IMR-90 (cell line): ENCODE data around the gene SLC2A14. TPM values are rescaled to one million over a fixed set of nuclear protein-coding genes. Genes with fewer than 3 reads are reported as not detected.
"Not testable (repeated sequence)": the region's sequence is repeated elsewhere in the genome, so short reads cannot be mapped to it uniquely, and the experiment has no call there.

Experiments used
- ATAC-seq: fragments of 200-7000 bp; cut with Tn5 transposase; 2 replicates; pipeline ENCODE4 v1.9.1; 2020; ENCODE audit warnings: low read depth, mild to moderate bottlenecking, moderate library complexity
- BruUV-seq: library from RNA; stranded (reverse); fragments of 400-500 nt; replicated peaks from 2 replicates; lab custom pipeline; 2021; lab: Mats Ljungman, UMichigan
- CTCF ChIA-PET: fragments of 300-600 bp; formaldehyde crosslinking; extraction: SDS; loops from one replicate; lab custom pipeline; 2021; ENCODE audit warnings: antibody characterized with exemption; lab: Yijun Ruan, JAX
- POLR2A ChIA-PET: fragments of 300-600 bp; sonication (Branson Sonifier 250); formaldehyde crosslinking; loops from one replicate; lab custom pipeline; 2022; ENCODE audit warnings: antibody characterized with exemption; ENCODE audit not compliant: unreplicated experiment; lab: Charles Lee
- DNase-seq: peaks from one replicate; pipeline ENCODE4 v3.0.0; 2013
- H2AFZ ChIP-seq: replicated peaks from 2 replicates; pipeline ENCODE3; 2013; ENCODE audit warnings: low read length, mild to moderate bottlenecking; ENCODE audit not compliant: poor library complexity
- H2AK5ac ChIP-seq: 2 replicates; pipeline ENCODE4 v1.6.1; 2013; ENCODE audit warnings: low read depth, low read length, inconsistent platforms
- H2AK9ac ChIP-seq: replicated peaks from 2 replicates; pipeline ENCODE3; 2013; ENCODE audit warnings: mild to moderate bottlenecking, low read depth, low read length, moderate library complexity; ENCODE audit not compliant: poor library complexity
- H2BK120ac ChIP-seq: 2 replicates; pipeline ENCODE4 v1.6.1; 2013; ENCODE audit warnings: low read depth, low read length, inconsistent platforms
- H2BK15ac ChIP-seq: 3 replicates; pipeline ENCODE4 v1.6.1; 2013; ENCODE audit warnings: low read depth, low read length, inconsistent platforms
- H2BK20ac ChIP-seq: 2 replicates; pipeline ENCODE4 v1.6.1; 2013; ENCODE audit warnings: low read depth, mild to moderate bottlenecking, inconsistent platforms, low read length, moderate library complexity
- H2BK5ac ChIP-seq: 2 replicates; pipeline ENCODE4 v1.6.1; 2013; ENCODE audit warnings: mild to moderate bottlenecking, low read depth, low read length, inconsistent platforms; ENCODE audit not compliant: poor library complexity, severe bottlenecking
- H3K14ac ChIP-seq: replicated peaks from 2 replicates; pipeline ENCODE4 v1.6.1; 2013; ENCODE audit warnings: low read depth, low read length, inconsistent platforms
- H3K18ac ChIP-seq: 2 replicates; pipeline ENCODE4 v1.6.1; 2013; ENCODE audit warnings: low read depth, low read length, control low read depth
- H3K23ac ChIP-seq: 2 replicates; pipeline ENCODE4 v1.6.1; 2013; ENCODE audit warnings: low read depth, low read length, inconsistent platforms
- H3K27ac ChIP-seq: 2 replicates; pipeline ENCODE4 v1.5.1; 2013; ENCODE audit warnings: mild to moderate bottlenecking, control low read depth, low read length; ENCODE audit not compliant: insufficient read depth
- H3K27me3 ChIP-seq: 2 replicates; pipeline ENCODE4 v1.6.1; 2013; ENCODE audit warnings: low read length; ENCODE audit not compliant: control insufficient read depth, insufficient read depth
- H3K36me3 ChIP-seq: 2 replicates; pipeline ENCODE4 v1.6.1; 2013; ENCODE audit warnings: low read length, mixed read lengths; ENCODE audit not compliant: control insufficient read depth, insufficient read depth
- H3K4ac ChIP-seq: 2 replicates; pipeline ENCODE4 v1.6.1; 2013; ENCODE audit warnings: low read depth, low read length, inconsistent platforms
- H3K4me1 ChIP-seq: 2 replicates; pipeline ENCODE4 v1.6.1; 2013; ENCODE audit warnings: low read length, mixed read lengths; ENCODE audit not compliant: control insufficient read depth, insufficient read depth
- H3K4me2 ChIP-seq: 2 replicates; pipeline ENCODE4 v1.6.1; 2013; ENCODE audit warnings: low read depth, mild to moderate bottlenecking, control low read depth, low read length, moderate library complexity
- H3K4me3 ChIP-seq: 2 replicates; pipeline ENCODE4 v1.5.1; 2013; ENCODE audit warnings: low read depth, mild to moderate bottlenecking, control low read depth, low read length, moderate library complexity; ENCODE audit not compliant: insufficient read depth
- H3K56ac ChIP-seq: 2 replicates; pipeline ENCODE4 v1.6.1; 2013; ENCODE audit warnings: low read length, inconsistent platforms; ENCODE audit not compliant: insufficient read depth; ENCODE audit errors: extremely low read depth
- H3K79me1 ChIP-seq, 2 experiments: 2 replicates each; pipeline ENCODE4 v1.6.1; 2013; ENCODE audit warnings: low read length in 2 of 2, inconsistent platforms in 1 of 2, low read depth in 1 of 2
- H3K9ac ChIP-seq: 2 replicates; pipeline ENCODE4 v1.6.1; 2013; ENCODE audit warnings: low read depth, low read length, control low read depth
- H3K9me1 ChIP-seq: 2 replicates; pipeline ENCODE4 v1.6.1; 2013; ENCODE audit warnings: low read length, inconsistent platforms; ENCODE audit not compliant: insufficient read depth
- H3K9me3 ChIP-seq: 2 replicates; pipeline ENCODE4 v1.6.1; 2013; ENCODE audit warnings: low read length; ENCODE audit not compliant: control insufficient read depth, insufficient read depth
- H4K20me1 ChIP-seq: 2 replicates; pipeline ENCODE4 v1.6.1; 2013; ENCODE audit warnings: low read length, inconsistent platforms; ENCODE audit not compliant: insufficient read depth
- H4K5ac ChIP-seq: 2 replicates; pipeline ENCODE4 v1.6.1; 2013; ENCODE audit warnings: mild to moderate bottlenecking, low read depth, low read length, control low read depth
- H4K8ac ChIP-seq, 2 experiments: 2 replicates each; pipeline ENCODE4 v1.6.1; 2013; ENCODE audit warnings: low read depth in 2 of 2, low read length in 2 of 2, control low read depth in 1 of 2, inconsistent platforms in 1 of 2
- H4K91ac ChIP-seq: 2 replicates; pipeline ENCODE4 v1.6.1; 2013; ENCODE audit warnings: low read depth, low read length, inconsistent platforms; ENCODE audit not compliant: insufficient read depth
- BHLHE40 ChIP-seq: fragments of 150-350 bp; IDR thresholded peaks from 2 replicates; pipeline ENCODE4 v1.6.1; 2016; ENCODE audit warnings: mild to moderate bottlenecking, low read depth, low read length
- FOS ChIP-seq: fragments of 150-350 bp; IDR thresholded peaks from 2 replicates; pipeline ENCODE4 v1.6.1; 2016; ENCODE audit warnings: low read depth, low read length
- MAFK ChIP-seq: IDR thresholded peaks from 2 replicates; pipeline ENCODE4 v1.6.1; 2012; ENCODE audit warnings: low read depth, low read length, improper control_type of control experiment
- MAZ ChIP-seq: IDR thresholded peaks from 2 replicates; pipeline ENCODE4 v1.6.1; 2012; ENCODE audit warnings: low read depth, mild to moderate bottlenecking, low read length, improper control_type of control experiment, moderate library complexity, borderline replicate concordance
- MXI1 ChIP-seq: IDR thresholded peaks from 2 replicates; pipeline ENCODE4 v1.6.1; 2012; ENCODE audit warnings: low read depth, mild to moderate bottlenecking, low read length, moderate library complexity, borderline replicate concordance
- NFE2L2 ChIP-seq: fragments of 150-350 bp; IDR thresholded peaks from 2 replicates; pipeline ENCODE4 v1.6.1; 2016; ENCODE audit warnings: low read depth, mild to moderate bottlenecking, low read length
- WGBS, 2 experiments: methylation state at CpG; one replicate each; pipeline versions ENCODE4 v1.1.5 to v1.1.7; 2013; ENCODE audit warnings: missing lambda C conversion rate in 2 of 2; ENCODE audit not compliant: insufficient read length in 1 of 2; ENCODE audit errors: extremely low coverage in 2 of 2; 5-methylcytosine and 5-hydroxymethylcytosine counted together
- dilution Hi-C: fragments of 300-500 bp; cut with HindIII; formaldehyde crosslinking; loops from one replicate; pipeline ENCODE4 v1.14.3; 2018; ENCODE audit warnings: low sequenced_read_pairs; ENCODE audit not compliant: unreplicated experiment
- in situ Hi-C: fragments of 300-500 bp; cut with MboI; formaldehyde crosslinking; loops from 3 replicates; pipeline ENCODE4 v1.14.3; 2019; ENCODE audit warnings: low sequenced_read_pairs, inconsistent platforms, mixed read lengths
- intact Hi-C: fragments of 100-400 bp; cut with micrococcal nuclease; formaldehyde crosslinking; loops from 2 replicates; pipeline ENCODE4 v1.10.0; 2022
- polyA plus RNA-seq, 3 experiments: library from polyadenylated mRNA; depleted of rRNA; stranded (reverse); fragments of >200 nt; gene quantifications; 2 replicates each; pipeline ENCODE4 v1.2.3, GENCODE V29; 2012; ENCODE audit warnings: low replicate concordance in 1 of 3
- total RNA-seq: library from RNA; depleted of rRNA; stranded (reverse); fragments of >200 nt; gene quantifications from 2 replicates; pipeline ENCODE4 v1.2.3, GENCODE V29; 2012

Gene SLC2A14
- total and polyA plus RNA-seq, 2 of the 4 experiments (the other 2 are of a cell fraction), result 0.05 TPM; not detected in 1

DNA sequence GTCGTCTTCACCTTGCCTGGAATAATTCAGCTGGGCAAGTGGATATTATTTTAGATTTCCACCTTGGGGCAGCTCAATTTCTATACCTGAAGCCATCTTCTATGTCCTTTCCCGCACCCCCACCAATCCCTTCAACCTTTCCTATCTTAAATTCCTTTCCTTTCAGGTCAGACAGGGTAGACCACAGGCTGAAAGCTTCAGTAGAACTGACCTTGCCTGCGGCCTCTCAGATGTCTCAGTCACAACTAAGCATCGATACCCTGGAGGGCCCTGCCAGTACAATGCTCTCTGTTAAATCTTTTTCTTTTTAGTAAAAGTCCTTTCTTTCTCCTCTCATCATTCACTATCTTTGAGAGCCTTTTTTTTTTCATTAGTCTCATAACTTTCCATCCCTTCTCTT, 38.9 kb downstream of the SLC2A14 start:
- H4K8ac ChIP-seq, result no peak overlapping the region
- 94% methylated on average over 2 of the region's 4 CpGs; no CpG with 5 or more reads in 1 of the 2 experiments for WGBS, 2 experiments
- no peak overlapping the region for H2BK15ac ChIP-seq
- no peak overlapping the region for H4K91ac ChIP-seq
- H3K79me1 ChIP-seq, result no peaks in the 10 kb centered on the region
- no peak overlapping the region for H4K5ac ChIP-seq
- H2AK5ac ChIP-seq, result no peak overlapping the region
- no peak overlapping the region for H3K23ac ChIP-seq
- POLR2A ChIA-PET, result no interaction called here
- no peaks in the 10 kb centered on the region for H3K36me3 ChIP-seq
- BruUV-seq, result no TSS peak
- CTCF ChIA-PET, result interaction anchor here (0.6 kb wide), 2 partner anchors 10 to 556 kb away, joined by 4 to 8 read pairs; no protein-coding TSS in a partner anchor
- H2AK9ac ChIP-seq, result no peak overlapping the region
- H3K18ac ChIP-seq, result no peak overlapping the region
- H2BK5ac ChIP-seq, result no peak overlapping the region
- ATAC-seq (no peak), DNase-seq (peak; percentile 12)
- no peak overlapping the region for H3K4me3 ChIP-seq
- H3K9me1 ChIP-seq, result no peaks in the 10 kb centered on the region
- H3K9me3 ChIP-seq, result no peaks in the 10 kb centered on the region
- no peaks in the 10 kb centered on the region for H3K4me1 ChIP-seq
- H2BK20ac ChIP-seq, result no peak overlapping the region
- H3K4me2 ChIP-seq, result no peak overlapping the region
- H4K20me1 ChIP-seq, result no peaks in the 10 kb centered on the region
- in situ Hi-C loops, result no loop called here
- no peak overlapping the region for H3K14ac ChIP-seq
- H2AFZ ChIP-seq, result no peak overlapping the region
- no peak overlapping the region for H3K56ac ChIP-seq
- intact Hi-C loops, result loop anchor here (2.0 kb wide), 1 partner anchor 245 kb away; no protein-coding TSS in a partner anchor
- H3K27me3 ChIP-seq, result peaks cover 1% of the 10 kb centered on the region; the same call in 1 of the 2 replicates
- H3K4ac ChIP-seq, result no peak overlapping the region
- dilution Hi-C loops, result no loop called here
- TF ChIP-seq FOS (no peak), BHLHE40 (no peak), NFE2L2 (no peak), MAZ (no peak), MXI1 (no peak), MAFK (no peak)
- H2BK120ac ChIP-seq, result no peak overlapping the region
- no peak overlapping the region for H3K27ac ChIP-seq
- no peak overlapping the region for H3K9ac ChIP-seq

DNA sequence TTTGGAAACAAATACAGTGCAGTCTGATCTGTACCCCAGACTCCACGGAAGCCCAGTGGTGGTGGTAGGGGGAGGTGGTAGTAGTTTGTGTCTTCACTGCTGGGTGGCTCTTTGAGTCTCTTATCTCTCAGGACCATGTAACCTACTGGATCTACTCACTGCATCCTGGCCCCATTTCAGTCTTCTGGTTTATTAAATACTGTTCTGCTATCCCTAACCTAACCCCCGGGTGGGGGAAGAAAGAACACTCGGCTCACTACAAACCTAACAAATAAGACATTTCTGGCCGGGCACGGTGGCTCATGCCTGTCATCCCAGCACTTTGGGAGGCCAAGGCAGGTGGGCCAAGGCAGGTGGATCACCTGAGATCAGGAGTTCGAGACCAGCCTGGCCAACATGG, 39.5 kb downstream of the SLC2A14 start:
- H3K18ac ChIP-seq, H3K56ac ChIP-seq, H4K20me1 ChIP-seq, H3K9ac ChIP-seq, H3K9me1 ChIP-seq, H3K9me3 ChIP-seq, POLR2A ChIA-PET, H2AFZ ChIP-seq, H3K4ac ChIP-seq, H2BK5ac ChIP-seq, in situ Hi-C loops, H4K8ac ChIP-seq, H4K91ac ChIP-seq, H2BK120ac ChIP-seq, BruUV-seq, H3K4me1 ChIP-seq, H2BK20ac ChIP-seq, H3K14ac ChIP-seq, H2AK9ac ChIP-seq, H3K79me1 ChIP-seq, H3K27ac ChIP-seq, H2AK5ac ChIP-seq, H2BK15ac ChIP-seq, ATAC-seq, H4K5ac ChIP-seq, H3K23ac ChIP-seq, H3K4me2 ChIP-seq, H3K36me3 ChIP-seq, dilution Hi-C loops, H3K4me3 ChIP-seq, H3K27me3 ChIP-seq, DNase-seq: not testable (repeated sequence)
- no CpG with 5 or more reads among the region's 6 CpGs for WGBS, 2 experiments
- intact Hi-C loops, result loop anchor here (2.0 kb wide), 1 partner anchor 246 kb away; no protein-coding TSS in a partner anchor
- CTCF ChIA-PET, result interaction anchor here (0.6 to 1.5 kb wide), 2 partner anchors 11 to 15 kb away, joined by 3 to 8 read pairs; no protein-coding TSS in a partner anchor
